AG09319 (cell line): Measurements from ENCODE around the gene RPL10.
A peak's percentile ranks its signal among the peaks of the same experiment; 100 is the strongest.

ENCODE experiments used
- DNase-seq: peaks from one replicate; pipeline ENCODE4 v3.0.0-alpha.2; 2010; ENCODE audit warnings: low read depth; ENCODE audit errors: extremely low read depth
- CTCF ChIP-seq: IDR thresholded peaks from 2 replicates; pipeline ENCODE4 v1.5.1; 2011; ENCODE audit warnings: low read depth, mild to moderate bottlenecking, inconsistent platforms, low read length, moderate library complexity

The RPL10 gene

GRCh38 chrX:154426916-154427770, 29.0 kb downstream of the RPL10 start:
- no peak for DNase-seq
- TF ChIP-seq CTCF, result no peak

- peak; percentile 85 for DNase-seq
- TF ChIP-seq CTCF, result no peak; the same call in none of the 2 replicates
These were observed 30.3 kb downstream of the RPL10 start, which contains the start of gene ATP6AP1 for GRCh38 chrX:154428176-154429171. Gene ATP6AP1 (plus strand): TSS chrX:154428677. CDS start chrX:154428693, 16 bp downstream.

GRCh38 chrX:154429711-154430110, 31.5 kb downstream of the RPL10 start:
- no peak for DNase-seq
- TF ChIP-seq CTCF, result no peak

GRCh38 chrX:154430479-154430878, 32.3 kb downstream of the RPL10 start:
- no peak for DNase-seq
- TF ChIP-seq CTCF, result no peak

- no peak for DNase-seq
- TF ChIP-seq CTCF, result no peak
These were observed 32.7 kb downstream of the RPL10 start for GRCh38 chrX:154430916-154431315.

GRCh38 chrX:154431341-154431740, 33.2 kb downstream of the RPL10 start:
- DNase-seq, result no peak
- no peak for TF ChIP-seq CTCF

- DNase-seq, result no peak
- no peak for TF ChIP-seq CTCF
These were observed 34.0 kb downstream of the RPL10 start for GRCh38 chrX:154432210-154432609.
